Measurements from ENCODE around the gene LATS2. TPM values are rescaled to one million over a fixed set of nuclear protein-coding genes. Genes with fewer than 3 reads are reported as not detected.
"Not testable (repeated sequence)": the region's sequence is repeated elsewhere in the genome, so short reads cannot be mapped to it uniquely, and the experiment has no call there.

The LATS2 gene
- total and polyA plus RNA-seq, 11 donors, result 7.8 to 35.6 (median 25.8) TPM

- H3K27ac ChIP-seq, result no peak overlapping the region
- WGBS, 4 donors, result 53 to 59% (median 54%) methylated on average over 5 of the region's 5 CpGs
These were observed 8.2 kb downstream of the LATS2 start for GRCh38 chr13:21053231-21053630.

GRCh38 chr13:21051675-21052074 lies 9.7 kb downstream of the LATS2 start:
- H3K36me3 ChIP-seq, result peaks cover 0 to 5% (median 0%) of the 10 kb centered on the region in 9 donors
- DNase-seq (no peak), ATAC-seq (no peak)
- H3K4me1 ChIP-seq, result peaks cover 0 to 99% (median 75%) of the 10 kb centered on the region in 12 donors
- TF ChIP-seq, protein P1, sequence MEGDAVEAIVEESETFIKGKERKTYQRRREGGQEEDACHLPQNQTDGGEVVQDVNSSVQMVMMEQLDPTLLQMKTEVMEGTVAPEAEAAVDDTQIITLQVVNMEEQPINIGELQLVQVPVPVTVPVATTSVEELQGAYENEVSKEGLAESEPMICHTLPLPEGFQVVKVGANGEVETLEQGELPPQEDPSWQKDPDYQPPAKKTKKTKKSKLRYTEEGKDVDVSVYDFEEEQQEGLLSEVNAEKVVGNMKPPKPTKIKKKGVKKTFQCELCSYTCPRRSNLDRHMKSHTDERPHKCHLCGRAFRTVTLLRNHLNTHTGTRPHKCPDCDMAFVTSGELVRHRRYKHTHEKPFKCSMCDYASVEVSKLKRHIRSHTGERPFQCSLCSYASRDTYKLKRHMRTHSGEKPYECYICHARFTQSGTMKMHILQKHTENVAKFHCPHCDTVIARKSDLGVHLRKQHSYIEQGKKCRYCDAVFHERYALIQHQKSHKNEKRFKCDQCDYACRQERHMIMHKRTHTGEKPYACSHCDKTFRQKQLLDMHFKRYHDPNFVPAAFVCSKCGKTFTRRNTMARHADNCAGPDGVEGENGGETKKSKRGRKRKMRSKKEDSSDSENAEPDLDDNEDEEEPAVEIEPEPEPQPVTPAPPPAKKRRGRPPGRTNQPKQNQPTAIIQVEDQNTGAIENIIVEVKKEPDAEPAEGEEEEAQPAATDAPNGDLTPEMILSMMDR (IDR thresholded peaks at IDR 0.05), result no peak
- no peaks in the 10 kb centered on the region for H3K9me3 ChIP-seq
- WGBS, 4 donors, result 77 to 98% (median 93%) methylated on average over 3 of the region's 3 CpGs
- H3K27ac ChIP-seq, result peak overlapping the region in 1 of 12 donors; percentile 36
- no peak overlapping the region for H3K4me3 ChIP-seq
- intact Hi-C loops (cut with DNase I), result loop anchor here in 2 of 10 donors (10.0 kb wide), 2 partner anchors 107 to 123 kb away; partner anchors contain the start of genes MRPL57 (in 1 of the 2) and SKA3 (in 1 of the 2)
- H3K27me3 ChIP-seq, result no peaks in the 10 kb centered on the region

More at GRCh38 chr13:21053231-21053630, 8.2 kb downstream of the LATS2 start:
- no peak overlapping the region for H3K4me3 ChIP-seq
- ATAC-seq, result peak in 1 of 4 donors; percentile 3
- intact Hi-C loops (cut with DNase I), result loop anchor here in 2 of 10 donors (10.0 kb wide), 2 partner anchors 108 to 122 kb away; partner anchors contain the start of genes MRPL57 (in 1 of the 2) and SKA3 (in 1 of the 2)
- TF ChIP-seq, protein P1 (IDR thresholded peaks at IDR 0.05), result no peak
- no peak for TF ChIP-seq POLR2A (IDR thresholded peaks at IDR 0.05)
- no peaks in the 10 kb centered on the region for H3K9me3 ChIP-seq
- no peaks in the 10 kb centered on the region for H3K27me3 ChIP-seq
- peaks cover 0 to 5% (median 0%) of the 10 kb centered on the region in 9 donors for H3K36me3 ChIP-seq
- DNase-seq, result no peak
- H3K4me1 ChIP-seq, result peaks cover 0 to 99% (median 74%) of the 10 kb centered on the region in 12 donors

GRCh38 chr13:21050288-21051197 lies 10.8 kb downstream of the LATS2 start:
- no peaks in the 10 kb centered on the region for H3K9me3 ChIP-seq
- ATAC-seq (no peak), DNase-seq (no peak)
- peaks cover 0 to 6% (median 0%) of the 10 kb centered on the region in 9 donors for H3K36me3 ChIP-seq
- H3K4me3 ChIP-seq, result no peak overlapping the region
- no peaks in the 10 kb centered on the region for H3K27me3 ChIP-seq
- TF ChIP-seq, protein P1 (IDR thresholded peaks at IDR 0.05), result no peak
- no peak for TF ChIP-seq POLR2A (IDR thresholded peaks at IDR 0.05)
- intact Hi-C loops (cut with DNase I), result loop anchor here in 2 of 10 donors (10.0 kb wide), 2 partner anchors 106 to 124 kb away; partner anchors contain the start of genes MRPL57 (in 1 of the 2) and SKA3 (in 1 of the 2)
- 86 to 93% (median 91%) methylated on average over 16 of the region's 16 CpGs for WGBS, 4 donors
- peaks cover 0 to 99% (median 73%) of the 10 kb centered on the region in 12 donors for H3K4me1 ChIP-seq
- H3K27ac ChIP-seq, result no peak overlapping the region

DNA sequence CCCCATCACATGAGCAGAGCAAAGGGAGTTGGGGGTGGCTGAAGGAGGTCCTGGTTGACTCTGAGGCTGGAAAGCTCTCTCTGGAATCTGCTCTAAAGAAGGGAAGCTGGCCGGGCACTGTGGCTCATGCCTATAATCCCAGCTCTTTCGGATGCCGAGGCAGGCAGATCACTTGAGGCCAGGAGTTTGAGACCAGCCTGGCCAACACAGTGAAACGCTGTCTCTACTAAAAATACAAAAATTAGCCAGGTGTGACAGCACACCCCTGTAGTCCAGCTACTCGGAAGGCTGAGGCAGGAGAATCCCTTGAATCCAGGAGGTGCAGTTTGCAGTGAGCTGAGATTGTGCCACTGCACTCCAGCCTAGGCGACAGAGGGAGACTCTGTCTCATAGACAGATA lies 11.7 kb downstream of the LATS2 start:
- not testable (repeated sequence) for H3K9me3 ChIP-seq, H3K27me3 ChIP-seq, ATAC-seq, H3K4me3 ChIP-seq, DNase-seq
- H3K36me3 ChIP-seq, result peaks cover 0 to 14% (median 7%) of the 10 kb centered on the region in 9 donors
- peaks cover 0 to 99% (median 73%) of the 10 kb centered on the region in 12 donors for H3K4me1 ChIP-seq
- intact Hi-C loops (cut with DNase I), result loop anchor here in 3 of 10 donors (10.0 kb wide), 3 partner anchors 65 to 125 kb away; partner anchors contain the start of genes MRPL57 (in 1 of the 3) and SKA3 (in 1 of the 3)
- WGBS, 4 donors, result 67 to 85% (median 76%) methylated on average over 6 of the region's 6 CpGs
- H3K27ac ChIP-seq, result peak overlapping the region in 1 of 12 donors; percentile 23
